Cardiac muscle cell (in vitro differentiated cells and primary cell): Measurements from ENCODE around the gene GMEB2. TPM values are rescaled to one million over a fixed set of nuclear protein-coding genes. Genes with fewer than 3 reads are reported as not detected.
"Not testable (repeated sequence)": the region's sequence is repeated elsewhere in the genome, so short reads cannot be mapped to it uniquely, and the experiment has no call there.

Experiments
- DNase-seq, 2 donors: peaks; one replicate each; pipeline versions ENCODE4 v3.0.0 to v3.0.0-alpha.2; 2010 to 2017; ENCODE audit warnings: low read depth in 1 of 2, low spot score in 1 of 2
- H3K27ac ChIP-seq: fragments of 200-600 bp; sonication (generic); 2 replicates; pipeline ENCODE4 v1.5.1; 2016
- H3K27me3 ChIP-seq: fragments of 200-600 bp; sonication (generic); 2 replicates; pipeline ENCODE4 v1.6.0; 2016; ENCODE audit warnings: control low read depth
- H3K36me3 ChIP-seq: fragments of 200-600 bp; sonication (generic); 2 replicates; pipeline ENCODE4 v1.5.1; 2016; ENCODE audit warnings: control low read depth
- H3K4me1 ChIP-seq: fragments of 200-600 bp; sonication (generic); 2 replicates; pipeline ENCODE4 v1.8.1; 2017; ENCODE audit warnings: low read depth, mild to moderate bottlenecking, mixed run types
- H3K4me3 ChIP-seq: fragments of 200-600 bp; sonication (generic); 2 replicates; pipeline ENCODE4 v1.5.1; 2016; ENCODE audit warnings: mild to moderate bottlenecking
- H3K9me3 ChIP-seq: fragments of 200-600 bp; sonication (generic); 2 replicates; pipeline ENCODE4 v1.5.1; 2017; ENCODE audit warnings: low read depth, mild to moderate bottlenecking, control low read depth
- polyA plus RNA-seq: library from polyadenylated mRNA; unstranded; fragments of >200 nt; fragmentation: Nextera tagmentation; extraction: Ambion mirVana; gene quantifications from 2 replicates; pipeline ENCODE4 v1.2.1, GENCODE V29; 2016
- total RNA-seq: library from RNA; depleted of rRNA; stranded (reverse); fragments of >200 nt; gene quantifications from 2 replicates; pipeline ENCODE4 v1.2.3, GENCODE V29; 2016
- TF ChIP-seq, protein P1 (sequence below): IDR thresholded peaks from 2 replicates; pipeline ENCODE4 v1.5.1; 2012; ENCODE audit warnings: low read depth, mild to moderate bottlenecking, low read length

Gene GMEB2, protein sequence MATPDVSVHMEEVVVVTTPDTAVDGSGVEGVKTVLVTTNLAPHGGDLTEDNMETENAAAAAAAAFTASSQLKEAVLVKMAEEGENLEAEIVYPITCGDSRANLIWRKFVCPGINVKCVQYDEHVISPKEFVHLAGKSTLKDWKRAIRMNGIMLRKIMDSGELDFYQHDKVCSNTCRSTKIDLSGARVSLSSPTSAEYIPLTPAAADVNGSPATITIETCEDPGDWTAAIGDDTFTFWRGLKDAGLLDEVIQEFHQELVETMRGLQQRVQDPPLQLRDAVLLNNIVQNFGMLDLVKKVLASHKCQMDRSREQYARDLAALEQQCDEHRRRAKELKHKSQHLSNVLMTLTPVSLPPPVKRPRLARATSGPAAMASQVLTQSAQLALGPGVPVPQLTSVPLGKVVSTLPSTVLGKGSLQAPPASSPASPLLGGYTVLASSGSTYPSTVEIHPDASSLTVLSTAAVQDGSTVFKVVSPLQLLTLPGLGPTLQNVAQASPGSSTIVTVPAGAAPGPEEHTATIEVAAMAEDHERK
- 10.9 and 15.4 TPM in 2 replicates for total RNA-seq
- polyA plus RNA-seq, result 10.8 and 11.4 TPM in 2 replicates

DNA sequence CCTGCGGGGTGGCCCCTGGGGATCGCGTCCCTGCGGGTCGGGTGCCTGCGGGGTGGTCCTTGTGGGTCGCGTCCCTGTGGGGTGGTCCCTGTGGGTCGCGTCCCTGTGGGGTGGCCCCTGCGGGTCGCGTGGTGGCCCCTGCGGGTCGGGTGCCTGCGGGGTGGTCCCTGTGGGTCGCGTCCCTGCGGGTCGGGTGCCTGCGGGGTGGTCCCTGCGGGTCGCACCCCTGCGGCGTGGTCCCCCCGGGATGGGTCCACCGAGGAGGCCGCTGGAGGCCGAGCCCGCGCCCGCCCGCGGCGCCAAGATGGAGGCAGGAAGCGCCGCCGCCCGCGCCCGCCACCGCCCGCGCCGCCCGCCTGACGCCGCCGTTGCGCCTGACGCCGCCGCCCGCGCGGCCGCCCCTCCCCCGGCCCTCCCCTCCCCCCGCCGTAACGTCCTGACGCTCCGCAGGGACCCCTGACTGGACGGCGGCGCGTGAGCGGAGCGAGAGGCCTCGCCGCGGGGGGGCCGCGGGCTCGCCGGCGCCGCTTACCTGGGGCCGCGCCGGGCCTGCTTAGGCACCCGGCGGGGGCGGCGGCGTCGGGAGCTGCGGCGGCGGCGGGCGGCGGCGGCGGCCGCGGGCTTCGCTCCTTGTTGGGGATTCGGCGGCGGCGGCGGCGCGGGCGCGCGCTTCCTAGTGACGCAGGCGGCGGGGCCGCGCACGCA lies at the start of gene GMEB2:
TSS of gene GMEB2 (minus strand) at position 678 of the 705 bp plus-strand sequence. CDS start 7,704 bp downstream, outside the sequence.
- no peaks in the 10 kb centered on the region for H3K27me3 ChIP-seq
- H3K9me3 ChIP-seq, result no peaks in the 10 kb centered on the region
- H3K4me1 ChIP-seq, result peaks cover 5% of the 10 kb centered on the region
- peak within 1 kb of the TSS; percentile 94 for H3K4me3 ChIP-seq
- peak in 1 of 2 donors; percentile 83 for DNase-seq
- TF ChIP-seq, protein P1, sequence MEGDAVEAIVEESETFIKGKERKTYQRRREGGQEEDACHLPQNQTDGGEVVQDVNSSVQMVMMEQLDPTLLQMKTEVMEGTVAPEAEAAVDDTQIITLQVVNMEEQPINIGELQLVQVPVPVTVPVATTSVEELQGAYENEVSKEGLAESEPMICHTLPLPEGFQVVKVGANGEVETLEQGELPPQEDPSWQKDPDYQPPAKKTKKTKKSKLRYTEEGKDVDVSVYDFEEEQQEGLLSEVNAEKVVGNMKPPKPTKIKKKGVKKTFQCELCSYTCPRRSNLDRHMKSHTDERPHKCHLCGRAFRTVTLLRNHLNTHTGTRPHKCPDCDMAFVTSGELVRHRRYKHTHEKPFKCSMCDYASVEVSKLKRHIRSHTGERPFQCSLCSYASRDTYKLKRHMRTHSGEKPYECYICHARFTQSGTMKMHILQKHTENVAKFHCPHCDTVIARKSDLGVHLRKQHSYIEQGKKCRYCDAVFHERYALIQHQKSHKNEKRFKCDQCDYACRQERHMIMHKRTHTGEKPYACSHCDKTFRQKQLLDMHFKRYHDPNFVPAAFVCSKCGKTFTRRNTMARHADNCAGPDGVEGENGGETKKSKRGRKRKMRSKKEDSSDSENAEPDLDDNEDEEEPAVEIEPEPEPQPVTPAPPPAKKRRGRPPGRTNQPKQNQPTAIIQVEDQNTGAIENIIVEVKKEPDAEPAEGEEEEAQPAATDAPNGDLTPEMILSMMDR, result no peak
- peak within 1 kb of the TSS; percentile 86 for H3K27ac ChIP-seq
- no peaks in the 10 kb centered on the region for H3K36me3 ChIP-seq

DNA sequence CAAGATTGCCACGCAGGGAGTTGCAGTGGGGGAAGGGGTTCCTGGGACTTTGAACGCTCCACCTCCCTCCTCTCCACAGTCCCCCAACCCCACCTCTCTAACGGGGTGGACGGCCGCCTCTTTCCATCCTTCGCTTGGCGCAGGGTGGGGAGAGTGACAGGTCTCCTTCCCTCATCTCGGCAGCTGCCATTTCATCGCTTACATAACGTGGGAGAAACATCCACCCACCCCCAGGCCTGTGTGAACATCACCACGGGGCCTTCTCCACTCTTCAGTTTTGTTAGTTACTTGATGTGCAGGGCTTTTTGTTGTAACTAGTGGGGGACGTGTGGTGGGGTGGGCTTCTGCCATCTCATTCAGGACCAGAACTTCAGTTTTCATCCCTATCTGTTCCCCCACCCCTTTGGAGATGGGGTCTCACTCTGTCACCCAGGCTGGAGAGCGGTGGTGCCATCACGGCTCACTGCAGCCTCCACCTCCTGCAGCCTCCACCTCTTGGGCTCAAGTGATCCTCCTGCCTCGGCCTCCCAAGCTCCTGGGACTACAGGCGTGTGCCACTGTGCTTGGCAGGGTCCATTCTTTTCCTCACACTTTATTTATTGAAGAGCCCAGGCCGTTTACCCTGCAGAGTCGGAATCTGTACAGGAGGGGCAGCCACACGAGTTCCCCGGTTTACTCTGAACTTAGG lies 48.9 kb upstream of the GMEB2 start:
- H3K27ac ChIP-seq, result no peak overlapping the region
- TF ChIP-seq, protein P1, result no peak
- no peak for DNase-seq

DNA sequence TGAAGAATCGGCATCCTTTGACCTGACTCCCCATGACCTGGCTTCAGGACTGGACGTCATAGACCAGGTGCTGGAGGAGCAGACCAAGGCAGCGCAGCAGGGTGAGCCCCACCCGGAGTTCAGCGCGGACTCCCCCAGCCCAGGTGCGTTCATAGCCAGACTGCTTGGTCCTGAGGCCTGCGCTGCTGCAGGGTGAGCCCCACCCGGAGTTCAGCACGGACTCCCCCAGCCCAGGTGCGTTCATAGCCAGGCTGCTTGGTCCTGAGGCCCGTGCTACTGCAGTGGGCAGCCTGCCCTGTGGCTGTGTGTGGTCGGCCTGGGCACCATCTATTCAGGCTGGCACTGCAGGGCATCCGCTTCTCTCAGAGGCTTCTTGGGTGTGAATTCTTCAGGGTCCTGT lies 47.0 kb upstream of the GMEB2 start:
- H3K9me3 ChIP-seq, result no peaks in the 10 kb centered on the region
- peaks cover 3% of the 10 kb centered on the region for H3K36me3 ChIP-seq
- H3K4me3 ChIP-seq, result no peak overlapping the region
- H3K4me1 ChIP-seq, result no peaks in the 10 kb centered on the region
- TF ChIP-seq, protein P1, result no peak
- DNase-seq, result no peak
- no peak overlapping the region for H3K27ac ChIP-seq
- no peaks in the 10 kb centered on the region for H3K27me3 ChIP-seq

More for the DNA sequence above, 48.9 kb upstream of the GMEB2 start:
- Histone ChIP-seq H3K4me1 (no peaks in the 10 kb centered on the region), H3K27me3 (no peaks in the 10 kb centered on the region), H3K36me3 (no peaks in the 10 kb centered on the region), H3K4me3 (no peak overlapping the region), H3K9me3 (no peaks in the 10 kb centered on the region)

DNA sequence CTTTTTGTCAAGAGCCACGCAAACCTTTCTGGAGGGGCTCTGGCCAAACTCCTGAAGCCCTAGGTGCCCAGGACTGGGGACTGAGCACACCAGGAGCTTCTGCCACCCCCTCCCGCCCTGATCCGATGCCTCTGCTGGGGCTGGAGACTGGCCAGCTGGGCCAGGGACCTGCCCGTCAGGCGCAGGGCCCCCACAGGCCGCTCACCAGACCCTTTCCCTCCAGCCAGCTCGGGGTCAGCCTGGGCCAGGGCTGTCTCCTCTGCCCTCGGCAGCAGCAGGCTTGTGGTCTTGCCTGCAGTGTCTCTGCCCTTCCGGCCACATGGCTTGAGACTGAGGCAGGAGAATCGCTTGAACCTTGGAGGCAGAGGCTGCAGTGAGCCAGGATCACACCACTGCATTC lies 45.8 kb upstream of the GMEB2 start:
- no peaks in the 10 kb centered on the region for H3K9me3 ChIP-seq
- no peak overlapping the region for H3K27ac ChIP-seq
- H3K4me1 ChIP-seq, result no peaks in the 10 kb centered on the region
- TF ChIP-seq, protein P1, result no peak
- no peak overlapping the region for H3K4me3 ChIP-seq
- H3K27me3 ChIP-seq, result no peaks in the 10 kb centered on the region
- peaks cover 9% of the 10 kb centered on the region for H3K36me3 ChIP-seq
- DNase-seq, result no peak

DNA sequence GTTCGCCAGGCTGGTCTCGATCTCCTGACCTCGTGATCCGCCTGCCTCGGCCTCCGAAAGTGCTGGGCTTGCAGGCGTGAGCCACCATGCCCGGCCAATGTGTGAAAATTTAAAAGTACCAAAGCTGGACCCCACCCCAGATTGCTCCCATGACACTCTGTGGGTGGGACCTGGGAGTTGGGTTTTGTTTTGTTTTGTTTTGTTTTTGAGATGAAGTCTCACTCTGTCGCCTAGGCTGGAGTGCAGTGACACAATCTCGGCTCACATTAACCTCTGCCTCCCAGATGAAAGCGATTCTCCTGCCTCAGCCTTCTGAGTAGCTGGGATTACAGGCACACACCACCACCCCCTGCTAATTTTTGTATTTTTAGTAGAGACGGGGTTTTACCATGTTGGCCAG lies 44.8 kb upstream of the GMEB2 start:
- not testable (repeated sequence) for H3K4me3 ChIP-seq, H3K4me1 ChIP-seq, H3K27ac ChIP-seq, DNase-seq, H3K9me3 ChIP-seq, H3K36me3 ChIP-seq, H3K27me3 ChIP-seq
